GM12892 (cell line): ENCODE data around the gene SMG6.

Experiments used
- POLR2A ChIP-seq: IDR thresholded peaks from 2 replicates; pipeline ENCODE4 v1.6.1; 2011; ENCODE audit warnings: low read depth, low read length, control low read depth
- POLR2AphosphoS5 ChIP-seq: IDR thresholded peaks from 2 replicates; pipeline ENCODE4 v1.6.1; 2011; ENCODE audit warnings: low read depth, low read length, control low read depth
- TAF1 ChIP-seq: IDR thresholded peaks from 2 replicates; pipeline ENCODE4 v1.6.1; 2011; ENCODE audit warnings: low read depth, mild to moderate bottlenecking, control low read depth, low read length, borderline replicate concordance

DNA sequence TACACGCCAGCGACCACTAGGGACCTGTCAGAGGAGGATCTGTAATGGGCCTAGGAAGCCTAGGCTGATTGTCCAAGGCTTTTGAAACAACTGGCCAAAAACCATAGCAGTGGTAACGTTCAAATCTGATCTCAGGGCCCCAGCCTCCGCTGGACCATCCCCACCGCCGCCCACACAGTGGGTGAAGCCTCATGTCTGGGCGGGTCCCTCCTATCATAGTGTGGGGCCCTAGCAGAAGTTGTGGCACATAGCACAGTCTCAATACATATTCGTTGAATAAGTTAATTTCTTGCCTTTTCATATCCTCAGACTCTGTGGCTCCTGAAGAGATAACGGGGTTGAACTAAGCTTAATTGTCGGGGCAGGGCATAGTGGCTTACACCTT is 272.8 kb downstream of the SMG6 start:
- TF ChIP-seq POLR2A = no peak
- no peak for TF ChIP-seq POLR2AphosphoS5
- no peak for TF ChIP-seq TAF1
